SU-DHL-6 (cell line): ENCODE measurements around the gene FOXN3.

ENCODE experiments used
- EZH2phosphoT487 ChIP-seq: fragments of 200-600 bp; sonication (generic), shearing (Covaris generic); conservative IDR thresholded peaks from 2 replicates; pipeline ENCODE4 v1.6.1; 2018; ENCODE audit warnings: mild to moderate bottlenecking, antibody characterized with exemption, low read length, moderate library complexity, mixed read lengths
- TF ChIP-seq, protein P1 (sequence below): fragments of 200-600 bp; sonication (generic); IDR thresholded peaks from one replicate; pipeline ENCODE4 v1.5.1; 2017; ENCODE audit warnings: antibody characterized with exemption, mild to moderate bottlenecking, low read length, moderate library complexity; ENCODE audit not compliant: insufficient read depth, poor library complexity, severe bottlenecking

DNA sequence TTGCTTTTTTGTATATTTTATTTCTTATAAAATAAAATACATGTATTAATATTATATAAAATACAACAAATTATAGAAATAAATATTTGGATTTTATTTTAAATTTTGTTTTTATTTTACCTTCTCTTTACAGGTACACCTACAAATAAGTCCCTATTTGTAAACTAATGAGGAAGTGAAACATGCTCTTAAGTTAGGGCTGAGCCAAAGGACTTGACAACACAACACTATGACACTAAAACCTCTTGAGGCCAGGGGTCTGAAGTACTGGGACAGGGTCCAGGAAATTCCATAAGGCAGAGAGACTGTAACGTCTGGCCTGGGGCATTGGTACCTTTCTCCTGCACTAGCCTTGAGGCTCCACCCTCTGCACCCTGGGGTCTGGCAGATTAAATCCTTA is 293.2 kb downstream of the FOXN3 start:
- TF ChIP-seq, protein P1, sequence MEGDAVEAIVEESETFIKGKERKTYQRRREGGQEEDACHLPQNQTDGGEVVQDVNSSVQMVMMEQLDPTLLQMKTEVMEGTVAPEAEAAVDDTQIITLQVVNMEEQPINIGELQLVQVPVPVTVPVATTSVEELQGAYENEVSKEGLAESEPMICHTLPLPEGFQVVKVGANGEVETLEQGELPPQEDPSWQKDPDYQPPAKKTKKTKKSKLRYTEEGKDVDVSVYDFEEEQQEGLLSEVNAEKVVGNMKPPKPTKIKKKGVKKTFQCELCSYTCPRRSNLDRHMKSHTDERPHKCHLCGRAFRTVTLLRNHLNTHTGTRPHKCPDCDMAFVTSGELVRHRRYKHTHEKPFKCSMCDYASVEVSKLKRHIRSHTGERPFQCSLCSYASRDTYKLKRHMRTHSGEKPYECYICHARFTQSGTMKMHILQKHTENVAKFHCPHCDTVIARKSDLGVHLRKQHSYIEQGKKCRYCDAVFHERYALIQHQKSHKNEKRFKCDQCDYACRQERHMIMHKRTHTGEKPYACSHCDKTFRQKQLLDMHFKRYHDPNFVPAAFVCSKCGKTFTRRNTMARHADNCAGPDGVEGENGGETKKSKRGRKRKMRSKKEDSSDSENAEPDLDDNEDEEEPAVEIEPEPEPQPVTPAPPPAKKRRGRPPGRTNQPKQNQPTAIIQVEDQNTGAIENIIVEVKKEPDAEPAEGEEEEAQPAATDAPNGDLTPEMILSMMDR: no peak
- TF ChIP-seq EZH2phosphoT487: no peak
